HG02840 (cell line): ENCODE results near the gene RUNX3.
A peak's percentile ranks its signal among the peaks of the same experiment; 100 is the strongest.

Source experiments
- ATAC-seq: cut with Tn5 transposase; IDR thresholded peaks from one replicate; pipeline ENCODE4 v1.9.1; 2021; ENCODE audit warnings: mild to moderate bottlenecking, moderate library complexity, moderate number of reproducible peaks; ENCODE audit not compliant: unreplicated experiment, low FRiP score

RUNX3 gene

DNA sequence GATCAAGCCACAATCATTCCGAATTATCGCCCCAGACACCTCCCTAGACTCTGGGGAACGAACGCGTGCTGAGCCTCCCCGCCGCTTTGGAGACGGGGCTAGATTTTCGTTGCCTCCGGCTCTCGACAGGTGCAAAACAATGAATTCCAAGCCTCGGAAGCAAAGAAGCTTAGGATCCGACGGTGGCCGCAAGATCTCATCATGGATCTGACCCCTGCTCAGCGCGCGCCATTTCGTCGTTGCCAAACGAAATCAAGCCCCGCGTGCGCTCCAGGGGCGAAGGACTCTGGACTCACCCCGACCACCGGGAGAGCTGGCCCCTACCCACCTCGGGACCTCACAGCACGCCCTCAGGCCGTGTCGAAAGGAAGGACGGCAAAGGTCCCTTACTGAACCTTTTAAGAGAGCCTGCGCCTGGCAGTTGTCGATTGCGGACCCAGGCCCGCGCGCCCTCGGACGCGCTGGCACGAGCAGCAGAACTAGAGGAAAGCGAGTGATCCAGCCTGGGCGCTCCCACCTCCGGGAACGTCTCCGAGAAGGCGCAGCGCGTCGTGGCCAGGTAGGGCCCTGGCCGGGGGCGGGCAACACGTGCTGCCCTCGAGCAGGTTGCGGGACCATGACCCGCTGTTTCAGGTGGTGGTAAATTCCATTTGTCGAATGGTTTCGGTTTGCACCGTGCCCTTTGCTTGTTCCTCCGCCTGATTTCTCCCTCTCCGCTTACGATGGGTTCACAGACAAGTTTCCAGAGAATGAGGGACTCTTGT lies 1.6 kb upstream of the RUNX3 start:
- ATAC-seq, result no peak

DNA sequence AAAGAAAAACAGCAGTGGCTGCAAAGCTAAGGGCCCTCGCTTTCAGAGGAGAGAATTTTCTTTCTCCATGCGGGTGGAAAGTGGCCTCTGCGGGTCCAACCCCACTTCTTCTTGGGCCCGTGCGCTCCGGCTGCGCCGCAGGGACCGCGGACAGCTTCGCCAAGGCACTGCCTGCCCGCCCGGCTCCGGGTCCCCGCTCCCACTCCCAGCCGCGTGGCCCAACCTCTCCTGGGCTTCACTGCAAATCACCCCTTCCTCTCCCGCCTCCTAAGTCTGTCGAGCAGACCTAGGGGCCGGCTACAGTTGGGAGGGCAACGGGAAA lies 1.0 kb upstream of the RUNX3 start:
- no peak for ATAC-seq

DNA sequence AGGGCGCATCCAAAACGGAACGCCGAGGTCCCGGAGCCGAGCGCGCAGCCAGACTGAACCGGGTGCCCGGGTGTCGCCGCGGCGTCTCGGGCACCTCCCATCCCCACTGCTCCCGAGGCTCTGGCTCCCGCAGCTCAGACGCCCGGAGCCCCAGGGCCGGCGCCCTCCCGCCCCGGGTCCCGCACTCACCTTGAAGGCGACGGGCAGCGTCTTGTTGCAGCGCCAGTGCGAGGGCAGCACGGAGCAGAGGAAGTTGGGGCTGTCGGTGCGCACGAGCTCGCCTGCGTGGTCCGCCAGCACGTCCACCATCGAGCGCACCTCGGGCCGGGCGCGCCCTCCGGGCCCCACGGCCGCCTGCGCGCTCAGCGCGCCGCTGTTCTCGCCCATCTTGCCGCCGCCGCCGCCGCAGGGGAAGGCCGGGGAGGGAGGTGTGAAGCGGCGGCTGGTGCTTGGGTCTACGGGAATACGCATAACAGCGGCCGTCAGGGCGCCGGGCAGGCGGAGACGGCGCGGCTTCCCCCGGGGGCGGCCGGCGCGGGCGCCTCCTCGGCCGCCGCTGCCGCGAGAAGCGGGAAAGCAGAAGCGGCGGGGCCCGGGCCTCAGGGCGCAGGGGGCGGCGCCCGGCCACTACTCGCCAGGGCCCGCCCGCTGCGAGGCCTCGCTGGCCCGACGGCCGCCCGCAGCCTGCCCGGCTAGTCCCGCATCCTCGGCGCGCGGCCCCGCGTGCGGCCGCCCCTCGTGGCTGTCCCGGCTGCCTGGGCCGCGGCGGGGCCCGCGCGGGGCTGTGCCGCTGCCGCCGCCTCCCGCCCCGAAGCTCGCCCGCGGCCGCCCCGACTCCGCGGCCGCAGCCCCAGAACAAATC lies 447 bp downstream of the RUNX3 start:
- ATAC-seq, result peak; percentile 13

- no peak for ATAC-seq
Observed at GRCh38 chr1:24928689-24929397, 1.2 kb downstream of the RUNX3 start.

DNA sequence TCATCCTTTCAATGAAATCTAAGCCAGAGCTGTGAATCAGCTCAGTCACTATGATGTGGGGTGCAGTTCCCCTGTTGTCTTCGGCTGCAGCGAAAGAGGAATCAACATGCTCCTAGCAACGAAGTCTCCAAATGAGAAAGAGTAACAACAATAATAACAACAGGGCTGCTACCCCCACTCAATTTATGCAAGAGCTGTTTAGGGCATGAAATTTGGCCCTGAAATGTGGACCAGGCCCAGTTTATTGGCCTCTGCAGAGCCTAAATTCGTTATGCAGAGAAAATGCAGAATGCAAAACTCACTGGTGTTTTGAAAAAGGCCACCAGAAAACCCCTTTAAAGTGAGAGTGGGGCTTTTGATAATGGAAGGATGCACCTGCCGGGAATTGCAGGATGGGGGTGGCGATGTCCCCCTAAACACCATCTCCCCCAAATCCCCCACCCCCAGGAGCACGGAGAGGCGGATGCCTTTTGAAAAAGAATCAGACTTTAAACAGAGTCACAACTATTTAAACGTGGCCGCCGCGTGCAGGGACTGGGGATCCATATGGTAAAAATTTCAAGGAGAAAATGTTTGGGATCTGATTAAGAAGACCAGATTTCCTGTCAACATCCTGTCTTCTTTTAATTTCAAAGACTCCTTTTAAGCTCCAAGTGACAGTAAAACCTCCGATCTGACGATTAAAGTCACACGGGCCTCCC lies 1.9 kb downstream of the RUNX3 start:
- ATAC-seq, result no peak

GRCh38 chr1:24927473-24927872 lies 2.6 kb downstream of the RUNX3 start:
- no peak for ATAC-seq

DNA sequence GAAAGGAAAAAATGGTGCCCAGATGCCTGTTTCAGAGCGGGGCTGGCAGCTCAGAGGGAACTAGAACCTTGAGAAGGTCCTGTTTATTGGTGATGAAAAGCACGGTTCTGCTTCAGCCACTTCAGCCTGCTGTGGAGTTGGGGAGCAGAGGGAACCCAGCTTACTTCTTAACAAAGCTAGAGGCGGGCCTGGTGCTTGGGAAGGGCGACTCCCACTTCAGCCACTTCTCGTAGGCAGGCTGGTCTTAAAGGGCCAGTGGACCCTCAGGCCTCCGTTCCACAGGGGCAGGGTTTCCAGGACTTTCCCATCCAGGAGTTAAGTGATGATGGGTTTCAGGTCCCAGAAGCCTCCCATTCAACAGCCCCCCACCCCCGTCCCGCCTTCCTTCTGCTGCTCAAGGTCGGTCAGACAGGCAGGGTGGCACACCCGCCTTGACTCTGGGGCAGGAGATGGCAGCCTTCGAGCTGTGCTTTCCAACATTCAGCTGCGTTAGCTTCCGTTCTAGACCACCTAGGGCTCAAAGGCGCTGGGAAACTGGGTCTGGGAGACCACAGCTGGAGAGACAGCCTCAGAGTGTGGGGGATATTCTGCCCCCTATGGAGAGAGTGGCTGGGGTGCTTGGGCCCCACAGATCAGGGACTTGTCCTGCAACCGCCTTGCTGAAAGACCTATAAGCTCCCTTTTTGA lies 3.4 kb downstream of the RUNX3 start:
- no peak for ATAC-seq

DNA sequence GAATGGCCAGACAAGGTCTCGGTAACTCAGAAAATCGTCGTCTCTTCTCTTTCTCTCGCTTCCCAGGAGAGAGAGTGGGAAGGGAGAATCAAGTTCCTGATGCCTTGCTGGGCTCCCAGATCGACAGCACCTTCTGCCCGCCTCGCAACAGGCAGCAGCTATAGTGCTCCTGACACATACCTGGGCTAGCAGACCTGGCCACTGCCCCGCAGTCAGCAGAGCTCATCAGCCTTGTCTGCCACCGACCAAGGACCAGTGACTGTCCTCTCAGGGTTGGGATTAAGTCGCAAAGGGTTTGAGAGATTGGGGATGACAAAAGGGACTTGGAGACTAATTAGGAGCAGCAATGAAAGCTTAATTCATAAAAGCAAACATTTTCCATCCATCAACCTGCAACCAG lies 4.1 kb downstream of the RUNX3 start:
- ATAC-seq, result no peak

- no peak for ATAC-seq
Observed at GRCh38 chr1:24925082-24925779, 4.8 kb downstream of the RUNX3 start.

- ATAC-seq, result no peak
Observed at GRCh38 chr1:24923485-24924113, 6.5 kb downstream of the RUNX3 start.

- no peak for ATAC-seq
Observed at GRCh38 chr1:24921938-24922662, 8.0 kb downstream of the RUNX3 start.

- no peak for ATAC-seq
Observed at GRCh38 chr1:24921412-24921811, 8.7 kb downstream of the RUNX3 start.

- ATAC-seq, result no peak
Observed at GRCh38 chr1:24920533-24920925, 9.5 kb downstream of the RUNX3 start.

- no peak for ATAC-seq
Observed at GRCh38 chr1:24919791-24920532, 10.1 kb downstream of the RUNX3 start.

- ATAC-seq, result no peak
Observed at GRCh38 chr1:24918995-24919605, 11.0 kb downstream of the RUNX3 start.

- no peak for ATAC-seq
Observed at GRCh38 chr1:24918370-24918769, 11.7 kb downstream of the RUNX3 start.

DNA sequence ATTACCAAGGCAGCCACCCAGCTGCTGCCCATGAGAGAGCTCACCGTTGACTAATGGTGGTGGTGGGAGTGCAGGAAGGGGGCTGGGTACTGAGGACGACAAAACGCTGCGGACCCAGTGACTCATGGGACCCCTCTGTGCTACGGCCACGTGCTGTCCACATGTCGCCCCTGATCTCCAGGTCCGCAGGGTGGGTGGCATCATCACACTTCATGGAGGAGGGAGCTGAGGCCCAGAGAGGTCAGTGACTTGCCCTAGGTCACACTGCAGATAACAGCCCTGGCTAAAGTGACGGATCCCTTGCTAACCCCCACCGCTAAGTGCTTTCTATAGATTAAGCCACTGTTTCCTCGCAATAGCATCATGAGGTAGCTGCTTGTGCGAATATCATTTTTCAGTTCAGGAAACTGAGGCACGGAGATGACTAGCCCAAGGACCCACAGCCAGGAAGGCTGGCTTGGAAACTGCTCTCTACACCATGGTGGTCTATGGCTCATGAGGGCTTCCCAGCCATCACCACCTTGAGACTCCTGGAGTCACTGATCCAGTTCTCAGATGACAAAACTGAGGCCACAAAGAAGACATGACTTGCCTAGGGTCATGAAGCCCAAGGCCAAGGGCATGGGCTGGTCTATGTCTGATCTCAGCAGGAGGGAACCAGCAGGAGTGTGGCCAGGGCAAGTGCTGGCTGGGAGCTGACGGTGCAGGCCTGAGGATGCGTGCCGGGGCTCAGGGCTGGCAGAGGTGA lies 12.6 kb downstream of the RUNX3 start:
- ATAC-seq, result no peak
